B cell (primary cell): ENCODE data around the gene USP30.

Experiments used
- CTCF ChIP-seq: fragments of 200-600 bp; IDR thresholded peaks from one replicate; pipeline ENCODE4 v1.8.0; 2022; ENCODE audit warnings: antibody characterized with exemption, mild to moderate bottlenecking
- EZH2 ChIP-seq: IDR thresholded peaks from 2 replicates; pipeline ENCODE4 v1.6.1; 2012; ENCODE audit warnings: borderline replicate concordance, low read depth, mild to moderate bottlenecking, moderate library complexity, low read length; ENCODE audit not compliant: insufficient read depth, poor library complexity, severe bottlenecking

DNA sequence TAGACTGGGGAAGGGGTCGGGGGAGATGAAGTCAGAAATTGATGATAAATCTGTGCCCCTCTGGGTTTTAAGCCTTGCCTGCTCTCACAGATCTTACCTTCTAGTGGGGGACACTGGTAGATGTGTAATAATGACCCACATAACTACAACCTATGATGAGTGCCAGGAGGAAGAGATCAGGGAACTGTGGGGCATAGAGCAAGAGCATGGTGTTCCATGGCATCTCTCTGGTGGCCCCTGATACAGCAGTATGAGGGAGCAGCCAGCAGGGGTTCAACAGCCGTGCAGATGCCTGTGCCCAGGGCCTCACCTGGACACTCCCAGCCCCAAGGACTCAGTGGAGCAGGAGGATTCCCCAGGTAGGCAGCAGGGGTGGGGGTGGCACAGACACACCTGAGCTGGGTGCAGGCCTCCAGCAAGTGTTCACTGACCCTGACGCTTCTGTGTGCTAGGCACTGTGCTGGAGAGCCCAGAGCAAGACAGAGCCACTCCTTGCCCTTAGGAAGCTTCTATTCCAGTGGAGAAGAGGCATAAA, 69.0 kb downstream of the USP30 start:
- TF ChIP-seq CTCF (no peak), EZH2 (no peak)
